NCI-H2107 treated with DMSO at 0.1 percent for 48 hours (cell line): ENCODE data around the gene MSL1.

ENCODE experiments used
- DNase-seq: peaks from one replicate; lab custom pipeline; 2025; ENCODE audit not compliant: unreplicated experiment; lab: John Stamatoyannopoulos, UW

MSL1 gene

GRCh38 chr17:40173091-40173777 is 51.5 kb downstream of the MSL1 start:
- DNase-seq: no peak

GRCh38 chr17:40173778-40174135 is 52.0 kb downstream of the MSL1 start:
- no peak for DNase-seq

- DNase-seq: no peak
Measured at GRCh38 chr17:40174514-40174913, 52.7 kb downstream of the MSL1 start.

- DNase-seq: no peak
Measured at GRCh38 chr17:40175928-40176753, 54.4 kb downstream of the MSL1 start.

GRCh38 chr17:40176754-40177110 is 55.0 kb downstream of the MSL1 start:
- peak; percentile 88 for DNase-seq

- DNase-seq: peak; percentile 63
Measured at GRCh38 chr17:40177275-40177874, 55.6 kb downstream of the MSL1 start, which contains the start of gene RAPGEFL1. RAPGEFL1 (plus strand) TSS chr17:40177470; CDS start chr17:40177862, 392 bp downstream.

- DNase-seq: no peak
Measured at GRCh38 chr17:40178021-40178601, 56.3 kb downstream of the MSL1 start.

- no peak for DNase-seq
Measured at GRCh38 chr17:40178660-40179059, 56.9 kb downstream of the MSL1 start.

GRCh38 chr17:40179923-40180659 is 58.3 kb downstream of the MSL1 start:
- no peak for DNase-seq

- no peak for DNase-seq
Measured at GRCh38 chr17:40180694-40181093, 58.9 kb downstream of the MSL1 start.

- DNase-seq: no peak
Measured at GRCh38 chr17:40181205-40181604, 59.4 kb downstream of the MSL1 start.

- no peak for DNase-seq
Measured at GRCh38 chr17:40182606-40183005, 60.8 kb downstream of the MSL1 start.
